CD14-positive monocyte (primary cell): ENCODE data around the gene ARHGAP9. TPM values are rescaled to one million over a fixed set of nuclear protein-coding genes. Genes with fewer than 3 reads are reported as not detected.

Experiments used
- DNase-seq, 3 donors: peaks; one replicate each; pipeline ENCODE4 v3.0.0-alpha.2; 2011 to 2022
- H2AFZ ChIP-seq: 2 replicates; pipeline ENCODE4 v1.6.0; 2012; ENCODE audit warnings: mild to moderate bottlenecking, low read depth, low read length, inconsistent platforms; ENCODE audit not compliant: insufficient read depth, poor library complexity, severe bottlenecking
- H3K27ac ChIP-seq, 2 donors: 1 replicate in 1 of 2; 2 replicates in 1 of 2; pipeline ENCODE4 v1.5.1; 2012 to 2013; ENCODE audit warnings: low read length in 2 of 2, control low read depth in 1 of 2, inconsistent platforms in 1 of 2, low read depth in 1 of 2, mild to moderate bottlenecking in 1 of 2
- H3K27me3 ChIP-seq, 2 donors: one replicate each; pipeline versions ENCODE4 v1.6.0 to v1.6.1; 2011 to 2013; ENCODE audit warnings: low read length in 2 of 2; ENCODE audit not compliant: control insufficient read depth in 2 of 2, insufficient read depth in 2 of 2
- H3K36me3 ChIP-seq, 2 donors: replicated peaks in 1 of 2; 1 replicate in 1 of 2; 2 replicates in 1 of 2; pipeline versions ENCODE4 v1.5.1 to v1.6.1; 2012 to 2013; ENCODE audit warnings: low read length in 2 of 2, control low read depth in 1 of 2, inconsistent platforms in 1 of 2, mild to moderate bottlenecking in 1 of 2; ENCODE audit not compliant: insufficient read depth in 2 of 2, control insufficient read depth in 1 of 2
- H3K4me1 ChIP-seq, 2 donors: 1 replicate in 1 of 2; 2 replicates in 1 of 2; pipeline versions ENCODE4 v1.5.1 to v1.6.1; 2012 to 2013; ENCODE audit warnings: low read length in 2 of 2, control low read depth in 1 of 2, inconsistent platforms in 1 of 2, mild to moderate bottlenecking in 1 of 2, moderate library complexity in 1 of 2; ENCODE audit not compliant: insufficient read depth in 2 of 2, control insufficient read depth in 1 of 2
- H3K4me2 ChIP-seq: replicated peaks from 2 replicates; pipeline ENCODE3; 2012; ENCODE audit warnings: low read length, moderate library complexity, mild to moderate bottlenecking; ENCODE audit not compliant: poor library complexity, severe bottlenecking; ENCODE audit errors: extremely low read depth
- H3K4me3 ChIP-seq, 3 experiments: fragments of 200-600 bp in 1 of 3; sonication (generic) in 1 of 3; replicated peaks in 1 of 3; 1 replicate in 2 of 3; 2 replicates in 1 of 3; pipeline ENCODE4 v1.5.1; 2011 to 2013; ENCODE audit warnings: low read length in 3 of 3, mild to moderate bottlenecking in 3 of 3, control low read depth in 2 of 3, low read depth in 2 of 3, inconsistent platforms in 1 of 3, moderate library complexity in 1 of 3
- H3K79me2 ChIP-seq: 2 replicates; pipeline ENCODE4 v1.6.0; 2012; ENCODE audit warnings: mild to moderate bottlenecking, control low read depth, inconsistent platforms, low read length, moderate library complexity; ENCODE audit not compliant: insufficient read depth
- H3K9ac ChIP-seq: 2 replicates; pipeline ENCODE4 v1.6.0; 2017; ENCODE audit warnings: low read length, mild to moderate bottlenecking; ENCODE audit not compliant: insufficient read depth, poor library complexity, severe bottlenecking
- H3K9me3 ChIP-seq, 2 donors: replicated peaks in 1 of 2; 1 replicate in 1 of 2; 2 replicates in 1 of 2; pipeline versions ENCODE4 v1.5.1 to v1.6.1; 2012 to 2013; ENCODE audit warnings: low read length in 2 of 2, control low read depth in 1 of 2; ENCODE audit not compliant: control insufficient read depth in 1 of 2, insufficient read depth in 1 of 2
- H4K20me1 ChIP-seq: 2 replicates; pipeline ENCODE4 v1.6.0; 2012; ENCODE audit warnings: mild to moderate bottlenecking, low read length, control low read depth, moderate library complexity; ENCODE audit not compliant: insufficient read depth
- H3K27ac Mint-ChIP-seq, 7 donors: one replicate each; pipeline ENCODE4 v1.8.0; 2020; ENCODE audit warnings: mild to moderate bottlenecking in 7 of 7, mixed read lengths in 7 of 7, moderate library complexity in 6 of 7, inconsistent platforms in 2 of 7
- H3K27me3 Mint-ChIP-seq, 3 donors: one replicate each; pipeline ENCODE4 v1.8.0; 2021 to 2022; ENCODE audit warnings: low read depth in 3 of 3, mild to moderate bottlenecking in 3 of 3, mixed read lengths in 3 of 3, moderate library complexity in 3 of 3, inconsistent platforms in 1 of 3
- H3K36me3 Mint-ChIP-seq, 2 donors: one replicate each; pipeline ENCODE4 v1.8.0; 2020; ENCODE audit warnings: mixed read lengths in 2 of 2, inconsistent platforms in 1 of 2, mild to moderate bottlenecking in 1 of 2
- H3K4me1 Mint-ChIP-seq: one replicate; pipeline ENCODE4 v1.8.0; 2020; ENCODE audit warnings: mild to moderate bottlenecking, mixed read lengths
- H3K4me3 Mint-ChIP-seq, 2 donors: one replicate each; pipeline ENCODE4 v1.8.0; 2020; ENCODE audit warnings: mild to moderate bottlenecking in 2 of 2, mixed read lengths in 2 of 2, moderate library complexity in 1 of 2
- H3K9me3 Mint-ChIP-seq, 7 donors: one replicate each; pipeline ENCODE4 v1.8.0; 2020 to 2022; ENCODE audit warnings: mixed read lengths in 7 of 7, mild to moderate bottlenecking in 6 of 7, moderate library complexity in 6 of 7, inconsistent platforms in 2 of 7
- CTCF ChIP-seq: fragments of 200-600 bp; IDR thresholded peaks from one replicate; pipeline ENCODE4 v1.8.0; 2022; ENCODE audit warnings: antibody characterized with exemption, mild to moderate bottlenecking
- WGBS: methylation state at CpG from one replicate; pipeline ENCODE4 v1.1.5; 2013; ENCODE audit warnings: missing lambda C conversion rate; ENCODE audit not compliant: insufficient coverage; 5-methylcytosine and 5-hydroxymethylcytosine counted together
- intact Hi-C, 2 donors: fragments of 100-400 bp; cut with micrococcal nuclease; formaldehyde crosslinking; loops; one replicate each; pipeline versions ENCODE4 v1.15.0 to v1.15.1; 2023
- polyA plus RNA-seq, 3 donors: library from polyadenylated mRNA; depleted of rRNA in 1 of 3; unstranded in 2 of 3; stranded (reverse) in 1 of 3; fragments of 300-500 nt in 2 of 3; fragments of >200 nt in 1 of 3; fragmentation: Illumina TruSeq in 2 of 3; gene quantifications; 1 replicate in 2 of 3; 2 replicates in 1 of 3; pipeline ENCODE4 v1.2.3, GENCODE V29; 2012 to 2021

ARHGAP9 gene
- polyA plus RNA-seq, 3 donors: 211 to 581 (median 213) TPM

- Mint-ChIP-seq H3K4me3 (no peak overlapping the region), H3K27me3 (peaks cover 0 to 2% (median 0%) of the 10 kb centered on the region in 3 donors), H3K4me1 (no peaks in the 10 kb centered on the region), H3K27ac (peak overlapping the region in 2 of 7 donors; percentile 39 to 77), H3K36me3 (peaks cover 68 to 95% of the 10 kb centered on the region in 2 donors), H3K9me3 (peaks cover 0 to 3% (median 0%) of the 10 kb centered on the region in 7 donors)
- intact Hi-C loops: no loop called here
- DNase-seq: no peak
- 100% methylated on average over 1 of the region's 4 CpGs for WGBS
- Histone ChIP-seq H3K27ac (no peak overlapping the region), H3K27me3 (no peaks in the 10 kb centered on the region), H3K79me2 (no peaks in the 10 kb centered on the region), H3K9me3 (no peaks in the 10 kb centered on the region), H3K4me1 (no peaks in the 10 kb centered on the region), H2AFZ (no peak overlapping the region), H3K9ac (no peak overlapping the region), H3K36me3 (peaks cover 54 to 77% of the 10 kb centered on the region in 2 donors), H4K20me1 (peaks cover 10% of the 10 kb centered on the region), H3K4me3 (no peak overlapping the region), H3K4me2 (no peak overlapping the region)
- TF ChIP-seq CTCF: no peak
These were observed 18.9 kb upstream of the ARHGAP9 start for GRCh38 chr12:57498571-57498970.

DNA sequence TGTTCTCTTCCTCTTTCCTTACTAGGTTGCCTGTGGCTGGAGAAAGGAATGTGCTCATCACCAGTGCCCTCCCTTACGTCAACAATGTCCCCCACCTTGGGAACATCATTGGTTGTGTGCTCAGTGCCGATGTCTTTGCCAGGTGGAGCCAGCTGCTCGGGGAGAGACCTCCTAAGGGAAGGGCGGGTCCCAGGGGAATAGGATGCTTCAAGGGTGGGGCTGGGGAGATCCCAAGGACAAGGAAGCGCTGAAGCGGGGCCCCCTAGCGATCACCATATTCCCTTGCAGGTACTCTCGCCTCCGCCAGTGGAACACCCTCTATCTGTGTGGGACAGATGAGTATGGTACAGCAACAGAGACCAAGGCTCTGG, 18.5 kb upstream of the ARHGAP9 start:
- no peaks in the 10 kb centered on the region for H3K27me3 ChIP-seq
- no peak overlapping the region for H3K9ac ChIP-seq
- no peak overlapping the region for H3K4me3 ChIP-seq
- DNase-seq: no peak
- H3K27ac Mint-ChIP-seq: peak overlapping the region in 2 of 7 donors; percentile 51 to 78
- peak overlapping the region in 1 of 2 donors; percentile 36 for H3K27ac ChIP-seq
- H3K9me3 ChIP-seq: no peaks in the 10 kb centered on the region
- peaks cover 0 to 3% (median 0%) of the 10 kb centered on the region in 7 donors for H3K9me3 Mint-ChIP-seq
- no peaks in the 10 kb centered on the region for H3K4me1 Mint-ChIP-seq
- no peak overlapping the region for H3K4me3 Mint-ChIP-seq
- peaks cover 0 to 2% (median 0%) of the 10 kb centered on the region in 3 donors for H3K27me3 Mint-ChIP-seq
- intact Hi-C loops: no loop called here
- H3K4me1 ChIP-seq: no peaks in the 10 kb centered on the region
- H3K36me3 ChIP-seq: peaks cover 51 to 72% of the 10 kb centered on the region in 2 donors
- H3K36me3 Mint-ChIP-seq: peaks cover 63 to 90% of the 10 kb centered on the region in 2 donors
- H4K20me1 ChIP-seq: peaks cover 10% of the 10 kb centered on the region
- WGBS: no CpG with 5 or more reads among the region's 9 CpGs
- H2AFZ ChIP-seq: no peak overlapping the region
- no peak overlapping the region for H3K4me2 ChIP-seq
- no peak for TF ChIP-seq CTCF
- no peaks in the 10 kb centered on the region for H3K79me2 ChIP-seq
